HL-60/S4 (cell line): ENCODE results near the gene ZNF584.

Experiments
- in situ Hi-C: fragments of 300-500 bp; cut with MboI; formaldehyde crosslinking; loops from 2 replicates; pipeline ENCODE4 v1.14.3; 2022; ENCODE audit warnings: low sequenced_read_pairs

Gene ZNF584

DNA sequence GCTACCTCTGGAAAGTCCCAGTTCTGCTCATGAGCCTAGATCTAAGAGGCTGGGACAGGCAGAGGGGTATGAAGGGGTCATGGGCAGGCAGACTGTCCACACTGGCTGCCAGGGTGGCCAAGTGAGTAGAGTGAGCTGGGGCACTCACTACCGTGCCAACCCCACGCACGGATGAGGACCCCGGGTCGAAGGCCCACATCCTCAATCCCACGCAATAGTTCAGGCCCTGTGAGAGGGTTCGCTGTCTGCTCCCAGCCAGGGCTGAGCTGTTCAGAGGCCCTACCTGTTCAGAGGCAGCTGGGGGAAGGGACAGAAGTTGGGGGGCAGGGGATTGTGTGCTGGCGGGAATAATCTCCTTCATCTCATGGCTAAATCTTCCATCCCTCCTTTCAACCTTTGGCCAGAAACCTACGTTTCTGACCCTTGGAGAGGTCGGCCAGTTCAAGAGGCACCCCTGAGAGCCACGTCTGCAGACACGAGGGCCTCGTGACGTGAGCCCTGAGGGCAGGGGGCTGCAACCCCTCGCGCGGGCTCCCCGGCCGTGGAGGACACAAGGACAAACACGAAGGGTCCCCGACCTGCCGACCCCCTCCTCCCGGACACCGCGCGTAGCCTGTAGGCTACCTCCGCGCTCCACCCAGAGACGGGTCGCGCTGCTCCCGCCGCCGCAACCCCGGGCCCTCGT lies 22.4 kb upstream of the ZNF584 start:
- in situ Hi-C loops = no loop called here

DNA sequence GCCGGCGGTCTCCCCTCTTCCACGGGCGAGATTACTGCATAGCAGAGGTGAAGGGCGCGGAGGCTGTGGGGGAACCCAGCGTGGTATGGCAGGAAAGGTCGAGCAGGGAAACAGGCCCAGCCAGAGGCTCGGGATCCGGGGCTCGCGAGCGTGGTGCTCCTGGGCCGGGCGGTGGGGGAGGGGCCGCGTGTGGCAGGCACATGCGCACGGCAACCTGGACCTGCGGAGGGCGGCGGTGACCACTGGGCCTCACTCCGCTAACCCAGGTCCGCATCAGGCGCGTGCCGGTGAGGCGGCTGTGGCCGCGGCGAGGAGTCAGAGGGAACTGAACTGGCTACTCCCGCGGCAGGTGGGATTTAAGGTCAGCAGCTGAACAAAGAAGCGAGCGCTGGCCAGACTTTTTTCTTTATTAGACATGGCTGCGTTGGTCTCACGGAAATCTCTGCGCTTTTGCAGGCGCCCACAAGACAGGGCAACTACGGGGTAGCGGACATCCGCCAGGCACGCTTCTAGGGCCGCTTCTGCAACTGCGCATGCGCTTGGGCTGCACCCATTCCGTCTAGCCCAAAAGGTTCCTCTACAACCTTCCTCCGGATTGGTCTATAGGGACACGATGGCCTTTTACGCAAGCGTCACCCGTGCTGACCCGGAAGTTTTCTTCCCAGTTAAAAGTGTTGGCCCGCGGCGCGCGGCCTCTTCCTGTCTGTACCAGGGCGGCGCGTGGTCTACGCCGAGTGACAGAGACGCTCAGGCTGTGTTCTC lies 21.7 kb upstream of the ZNF584 start, which contains the start of gene RPS5:
Gene RPS5, plus strand, starts transcription at position 694 of the 762 bp plus-strand sequence. CDS start 869 bp downstream, outside the sequence.
- in situ Hi-C loops = no loop called here

DNA sequence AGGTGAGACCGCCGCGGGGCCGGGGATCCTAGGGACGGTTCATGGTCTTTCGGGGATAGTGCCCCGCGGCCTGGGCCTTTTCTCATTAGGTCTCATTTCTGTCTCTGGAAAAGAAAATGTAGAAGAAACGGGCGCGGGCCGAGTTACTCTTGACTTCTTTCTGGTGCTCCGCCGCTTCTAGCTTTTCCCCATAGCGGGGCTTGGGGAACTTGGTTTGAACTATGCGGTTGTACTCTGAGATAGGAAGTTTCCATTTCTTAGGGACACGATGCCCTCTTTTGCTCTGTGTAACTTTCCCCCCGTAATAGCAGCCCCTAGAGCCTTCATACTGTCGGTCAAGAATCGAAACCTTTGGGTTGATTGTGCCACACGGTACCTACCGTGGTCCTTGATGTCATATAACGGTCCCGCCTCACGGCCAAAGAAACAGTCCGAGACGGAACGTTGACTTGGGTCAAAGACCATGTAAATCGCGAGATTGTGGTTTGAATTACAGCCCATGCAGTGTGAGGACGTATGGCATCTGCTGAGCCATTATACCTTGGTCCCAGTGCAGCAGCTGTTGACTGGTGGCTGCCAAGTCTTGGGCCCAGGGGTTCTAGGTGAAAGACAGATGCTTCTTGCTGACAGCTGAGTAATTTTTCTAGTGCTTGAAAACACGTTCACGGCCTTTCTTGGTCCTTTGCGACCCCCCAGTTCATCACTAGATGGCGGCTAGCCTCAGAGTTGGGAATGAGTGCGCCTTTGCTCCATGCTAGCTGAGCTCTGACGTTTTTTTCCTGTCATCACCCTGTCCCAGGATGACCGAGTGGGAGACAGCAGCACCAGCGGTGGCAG lies 20.9 kb upstream of the ZNF584 start:
- in situ Hi-C loops = no loop called here

DNA sequence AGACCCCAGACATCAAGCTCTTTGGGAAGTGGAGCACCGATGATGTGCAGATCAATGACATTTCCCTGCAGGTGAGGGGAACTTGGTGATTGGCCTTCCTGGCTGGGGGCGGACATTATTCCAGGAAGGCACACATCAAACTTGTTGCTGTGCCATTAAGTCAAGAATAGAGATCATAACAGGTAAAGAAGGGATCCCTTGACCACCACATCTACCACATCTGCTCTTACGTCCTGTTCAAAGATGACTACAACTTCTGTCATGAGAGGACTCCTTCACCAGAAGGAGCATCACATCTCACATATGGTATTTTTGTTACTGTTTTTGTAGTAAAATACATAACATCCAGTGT lies 20.3 kb upstream of the ZNF584 start:
- in situ Hi-C loops = no loop called here

DNA sequence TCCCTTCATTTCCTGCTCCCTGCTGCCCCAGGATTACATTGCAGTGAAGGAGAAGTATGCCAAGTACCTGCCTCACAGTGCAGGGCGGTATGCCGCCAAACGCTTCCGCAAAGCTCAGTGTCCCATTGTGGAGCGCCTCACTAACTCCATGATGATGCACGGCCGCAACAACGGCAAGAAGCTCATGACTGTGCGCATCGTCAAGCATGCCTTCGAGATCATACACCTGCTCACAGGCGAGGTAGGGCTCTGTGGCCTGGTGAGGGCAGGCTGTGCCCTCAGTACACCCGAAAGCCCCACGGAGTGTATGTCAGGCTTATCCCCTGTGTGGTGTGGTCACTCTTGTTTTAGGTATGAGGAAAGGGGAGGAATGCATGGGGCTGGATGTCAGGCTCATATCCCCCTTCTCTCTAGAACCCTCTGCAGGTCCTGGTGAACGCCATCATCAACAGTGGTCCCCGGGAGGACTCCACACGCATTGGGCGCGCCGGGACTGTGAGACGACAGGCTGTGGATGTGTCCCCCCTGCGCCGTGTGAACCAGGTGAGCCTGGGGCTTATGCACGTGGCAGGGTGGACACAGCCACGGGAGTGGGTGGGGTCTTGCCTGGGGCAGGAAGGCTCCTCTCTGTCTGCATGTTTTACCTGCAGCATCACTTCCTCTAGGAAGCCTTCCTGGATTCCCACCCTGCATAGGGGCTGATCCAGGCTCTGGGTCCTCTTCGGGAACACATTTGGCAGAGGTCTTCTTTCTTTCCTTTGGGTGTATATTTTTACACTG lies 15.3 kb upstream of the ZNF584 start:
- in situ Hi-C loops = no loop called here

DNA sequence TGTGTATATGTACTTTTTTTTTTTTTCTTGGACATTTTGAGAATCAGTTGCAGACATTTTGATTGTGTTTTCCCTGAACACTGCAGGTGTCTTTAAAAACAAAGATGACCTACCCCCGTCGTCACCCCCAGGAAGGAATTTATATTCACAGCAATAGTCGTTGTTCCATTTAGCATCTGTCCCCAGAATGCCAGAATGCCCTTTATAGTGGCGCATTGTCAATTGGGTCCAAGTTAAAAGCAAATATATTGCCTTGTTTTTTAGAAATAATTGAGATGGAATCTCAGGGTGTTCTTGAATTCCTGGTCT lies 14.8 kb upstream of the ZNF584 start:
- in situ Hi-C loops = no loop called here

DNA sequence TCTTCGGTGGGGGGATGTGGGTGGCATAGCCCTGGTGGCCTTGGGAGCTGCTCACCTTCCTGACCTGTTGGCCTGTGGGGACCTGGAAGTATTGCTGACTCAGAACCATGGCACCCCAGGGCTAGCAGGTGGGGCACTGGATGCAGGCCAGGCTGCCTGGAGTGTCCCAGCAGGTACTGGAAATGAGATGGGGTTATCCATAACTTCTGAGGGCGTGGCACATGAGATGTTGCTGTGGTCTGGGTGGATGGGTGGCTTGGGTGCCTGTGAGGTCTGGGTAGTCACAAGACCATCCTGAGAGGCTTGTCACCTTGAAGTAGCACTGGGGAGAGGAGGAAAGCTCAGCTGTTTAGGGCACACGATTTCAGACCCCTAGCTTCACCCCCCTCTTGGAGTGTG lies 13.6 kb upstream of the ZNF584 start:
- in situ Hi-C loops = no loop called here

DNA sequence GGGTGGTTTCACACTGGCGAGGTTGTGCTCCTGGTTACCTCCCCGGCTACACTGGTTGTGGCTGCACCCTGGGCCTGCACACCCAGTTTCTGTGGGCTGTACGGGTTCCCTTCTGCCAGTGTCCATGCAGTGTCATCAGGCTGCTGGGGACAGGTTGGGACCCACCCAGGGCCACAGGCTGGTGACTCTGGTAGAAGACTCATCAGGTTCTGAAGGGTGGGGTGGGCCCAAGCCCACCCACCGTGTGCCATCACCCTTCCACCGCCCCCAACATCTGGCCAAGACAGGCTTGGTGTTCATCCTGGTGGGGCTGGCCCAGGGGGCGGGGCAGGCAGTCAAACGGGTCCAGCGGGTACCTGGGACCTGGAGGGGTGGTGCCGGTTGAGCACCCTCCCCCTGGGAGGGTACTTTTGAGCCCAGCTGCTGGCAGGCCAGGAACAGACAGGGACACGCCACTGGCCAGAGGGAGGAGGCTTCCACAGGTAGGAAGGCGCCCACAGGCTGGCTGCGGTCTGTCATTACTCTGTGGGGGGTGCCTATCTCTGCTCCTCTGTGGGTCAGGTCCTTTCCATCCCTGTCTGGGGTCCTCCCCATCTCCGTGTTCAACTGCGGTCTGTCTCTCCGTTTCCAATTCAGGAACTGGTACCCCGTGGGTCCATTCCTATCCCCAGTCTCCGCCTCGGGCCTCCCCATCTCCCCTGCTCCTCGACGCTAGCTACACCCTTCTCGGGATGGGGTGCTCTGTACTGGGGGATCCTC lies 13.1 kb upstream of the ZNF584 start, which contains the start of gene RNF225:
Gene RNF225, plus strand, starts transcription at position 437 of the 759 bp plus-strand sequence. CDS start 434 bp downstream, outside the sequence.
- in situ Hi-C loops = no loop called here

DNA sequence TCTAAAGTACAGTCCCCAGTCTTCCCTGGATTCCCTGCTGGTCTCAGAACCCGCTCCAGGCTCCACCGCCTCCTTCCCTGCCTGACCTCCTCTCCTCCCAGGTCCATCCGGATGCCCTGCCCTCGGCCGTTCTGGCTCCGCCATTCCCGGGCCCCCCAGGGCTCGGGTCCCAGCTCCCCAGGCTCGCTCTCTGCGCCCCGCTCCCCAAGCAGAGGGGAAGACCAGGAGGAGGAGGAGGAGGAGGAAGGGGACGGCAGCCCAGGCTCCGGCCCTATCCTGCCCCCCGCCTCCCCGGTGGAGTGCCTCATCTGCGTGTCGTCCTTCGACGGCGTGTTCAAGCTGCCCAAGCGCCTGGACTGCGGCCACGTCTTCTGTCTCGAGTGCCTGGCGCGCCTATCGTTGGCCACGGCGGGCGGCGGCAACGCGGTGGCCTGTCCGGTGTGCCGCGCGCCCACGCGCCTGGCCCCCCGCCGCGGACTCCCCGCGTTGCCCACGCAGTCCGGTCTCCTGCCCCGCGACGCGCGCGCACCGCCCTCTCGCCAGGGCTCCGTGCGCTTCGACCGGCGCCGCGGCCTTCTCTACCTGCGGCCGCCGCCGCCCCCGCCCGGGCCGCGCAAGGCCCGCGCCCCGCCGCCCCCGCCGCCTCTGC lies 12.3 kb upstream of the ZNF584 start:
- in situ Hi-C loops = no loop called here

DNA sequence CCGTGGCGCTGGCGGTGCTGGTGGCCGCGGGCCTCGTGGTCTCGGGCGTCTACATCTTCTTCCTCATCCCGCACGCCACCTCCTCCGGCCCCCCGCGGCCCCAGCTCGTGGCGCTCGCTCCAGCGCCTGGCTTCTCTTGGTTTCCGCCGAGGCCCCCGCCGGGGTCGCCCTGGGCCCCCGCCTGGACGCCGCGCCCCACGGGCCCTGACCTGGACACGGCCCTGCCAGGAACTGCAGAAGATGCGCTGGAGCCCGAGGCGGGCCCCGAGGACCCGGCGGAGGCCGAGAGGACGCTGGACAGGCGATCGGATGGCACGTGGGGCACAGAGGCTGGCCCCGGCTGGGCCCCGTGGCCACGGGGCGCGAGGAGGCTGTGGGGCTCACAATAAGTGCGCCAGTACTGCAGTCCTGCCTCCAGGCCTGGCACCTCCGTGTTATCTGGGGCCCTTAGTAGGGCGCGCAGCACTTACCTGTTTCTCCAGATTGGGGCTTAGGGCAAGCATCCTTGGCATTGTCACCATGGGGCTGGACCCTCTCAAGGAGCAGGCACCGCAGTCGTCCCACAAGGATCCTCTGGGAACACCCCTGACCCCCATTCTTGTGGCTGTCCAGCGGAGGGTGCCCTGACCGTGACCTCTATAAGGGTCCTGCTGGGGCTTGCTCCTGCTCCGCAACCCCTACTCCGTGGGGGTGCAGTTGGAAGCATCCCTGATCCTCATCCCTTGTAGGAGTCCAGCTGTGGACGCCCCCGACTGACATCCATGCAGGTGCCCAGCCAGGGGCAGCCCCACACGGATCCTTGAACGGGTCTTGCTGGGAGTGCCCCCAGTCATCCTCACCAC lies 11.5 kb upstream of the ZNF584 start:
- in situ Hi-C loops = no loop called here

DNA sequence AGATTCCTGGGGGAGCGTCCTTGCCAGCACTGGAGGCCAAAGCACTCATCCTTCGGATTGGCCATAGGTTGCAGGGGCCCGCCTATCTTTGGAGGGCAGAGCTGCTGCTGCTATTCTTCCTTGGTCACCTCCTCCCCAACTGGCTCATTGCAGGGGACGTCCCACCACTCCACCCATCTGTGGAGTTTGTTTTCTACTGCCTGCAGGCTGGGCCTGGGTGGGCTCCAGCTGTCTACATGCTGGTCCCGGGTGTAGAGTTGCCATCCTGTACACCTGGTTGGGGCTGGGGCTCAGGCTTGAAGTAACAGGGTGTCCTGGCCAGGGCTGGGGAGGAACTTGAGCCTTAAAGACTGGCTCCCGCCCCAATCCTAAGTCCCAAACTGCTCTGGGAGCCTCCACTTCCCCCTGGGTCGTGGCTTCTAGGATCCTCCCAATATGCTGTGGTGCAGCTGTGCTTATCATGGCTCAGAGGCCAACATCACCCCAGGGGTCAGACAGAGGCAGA lies 10.9 kb upstream of the ZNF584 start:
- in situ Hi-C loops = no loop called here

DNA sequence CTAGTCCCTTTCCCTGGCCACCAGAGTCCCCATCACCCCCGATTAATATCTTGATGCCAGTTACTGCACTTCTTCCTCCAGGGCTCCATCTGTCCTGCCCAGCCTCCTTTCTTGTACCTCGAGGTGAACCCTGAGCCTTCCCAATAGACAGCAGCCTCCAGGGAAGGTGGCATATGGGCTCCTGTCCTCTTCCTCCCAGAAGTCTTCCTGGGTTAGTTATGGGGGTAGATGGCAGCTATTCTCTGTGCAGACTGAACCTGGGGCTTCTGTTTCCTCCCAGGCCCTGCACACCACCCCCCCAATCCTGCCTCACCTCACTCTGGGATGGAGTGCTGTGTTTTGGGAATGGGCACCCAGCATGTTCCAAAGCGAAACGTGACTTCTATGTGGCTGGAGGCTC lies 10.4 kb upstream of the ZNF584 start:
- in situ Hi-C loops = no loop called here

DNA sequence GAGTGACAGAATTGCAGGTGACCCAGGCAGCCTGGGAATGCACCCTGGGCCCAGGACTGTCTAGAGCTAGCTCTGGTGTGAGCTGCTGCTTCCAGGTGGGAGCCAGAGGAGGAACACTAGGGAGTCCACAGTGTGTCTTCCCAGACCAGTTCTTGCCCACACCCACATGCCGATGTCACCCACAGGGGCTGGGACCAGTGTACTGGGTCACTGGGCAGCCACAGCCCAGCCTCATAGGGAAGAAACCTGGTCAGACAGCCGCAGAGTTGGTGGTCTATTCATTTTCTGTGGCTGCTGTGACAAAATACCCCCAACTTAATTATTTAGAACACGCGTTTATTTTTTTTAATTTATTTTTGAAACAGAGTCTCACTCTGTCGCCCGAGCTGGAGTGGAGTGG lies 9.9 kb upstream of the ZNF584 start:
- in situ Hi-C loops = no loop called here

DNA sequence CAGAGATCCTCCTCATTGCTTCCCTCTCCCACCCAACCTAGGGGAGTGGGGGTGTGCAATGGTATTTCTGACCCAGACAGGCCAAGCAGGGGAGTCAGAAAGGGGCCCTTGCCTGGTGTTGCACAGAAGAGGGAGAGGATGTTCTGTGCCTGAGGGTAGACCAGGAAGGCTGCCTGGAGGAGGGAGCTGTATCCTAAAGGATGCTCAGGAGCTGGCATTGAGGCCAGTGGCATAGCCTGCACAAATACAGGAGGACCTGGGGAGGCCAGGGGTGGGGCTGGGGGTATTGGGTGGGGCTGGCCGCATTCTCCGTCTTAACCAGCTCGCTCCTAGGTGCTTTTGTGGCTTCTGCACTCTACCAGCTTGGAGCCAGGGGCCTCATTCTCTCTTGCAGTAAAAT lies 8.5 kb upstream of the ZNF584 start:
- in situ Hi-C loops = no loop called here

DNA sequence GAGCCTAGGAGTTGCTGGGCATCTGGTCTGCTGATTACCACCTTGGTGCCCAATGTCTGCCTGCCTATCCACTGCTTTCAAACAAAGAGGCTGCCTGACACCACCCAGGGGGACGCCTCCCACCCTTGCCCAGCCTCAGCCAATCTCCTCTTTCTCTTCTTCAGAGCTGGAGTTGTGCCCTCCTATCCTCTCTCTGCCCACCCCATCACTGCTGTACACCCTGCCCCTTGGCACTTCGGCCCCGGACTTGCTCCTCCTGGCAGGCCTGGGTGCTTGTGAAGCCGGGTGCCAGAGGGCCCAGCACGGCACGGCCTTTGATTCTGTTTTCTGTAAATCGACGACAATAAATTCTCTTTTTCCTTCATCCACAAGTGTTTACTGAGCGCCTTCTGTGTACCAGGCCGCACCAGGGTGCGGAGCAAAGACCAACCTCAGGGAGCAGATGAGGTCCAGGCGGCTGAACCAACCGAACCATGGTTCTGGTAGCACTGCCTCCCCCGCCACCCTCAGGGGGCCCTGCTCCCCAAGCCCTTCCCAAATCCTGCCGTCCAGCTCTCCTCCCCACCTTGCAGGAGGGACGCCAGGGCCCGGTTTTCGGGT lies 8.0 kb upstream of the ZNF584 start:
- in situ Hi-C loops = no loop called here

DNA sequence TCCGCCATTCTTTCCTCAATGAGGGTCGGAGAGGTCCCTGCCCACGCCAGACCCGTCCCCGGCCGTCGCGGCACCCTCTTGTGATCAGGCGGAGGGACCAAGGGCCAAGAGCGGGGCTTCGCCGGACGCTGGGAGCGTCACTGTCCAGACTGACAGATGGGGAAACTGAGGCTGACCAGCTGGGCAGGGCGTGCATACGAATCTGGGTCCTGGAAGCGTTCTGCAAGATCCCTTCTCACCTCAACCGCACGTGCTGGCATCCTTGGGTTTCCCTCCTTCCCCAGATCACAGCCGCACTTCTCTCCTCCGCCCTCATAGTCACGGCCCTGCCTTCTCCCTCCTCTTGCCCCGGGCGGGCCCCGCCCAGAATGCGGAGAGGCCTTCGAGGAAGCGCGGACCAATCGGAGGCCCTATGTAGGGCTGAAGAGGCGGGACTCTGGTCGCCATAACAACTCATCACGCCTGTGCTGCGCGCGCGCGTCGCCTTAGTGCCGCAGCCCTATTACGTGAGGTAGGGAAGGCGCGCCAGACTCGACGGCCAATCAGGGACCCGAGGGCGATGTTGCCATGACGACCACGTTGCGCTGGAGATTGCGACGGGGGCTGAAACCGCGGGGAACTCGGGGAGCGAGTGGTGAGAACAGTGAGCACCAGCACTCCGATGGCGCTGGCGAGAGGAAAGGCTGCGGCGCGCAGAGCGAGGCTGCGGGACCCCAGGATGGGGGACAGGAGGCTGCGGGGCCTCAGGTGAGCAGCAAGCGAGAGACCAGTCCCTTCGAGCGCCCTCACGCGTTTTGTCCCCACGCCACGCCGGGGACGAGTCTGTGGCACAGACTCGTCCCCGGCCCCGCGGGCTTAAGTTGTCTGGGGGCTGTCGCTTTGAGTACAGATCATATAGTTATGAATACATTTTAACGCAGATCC lies 7.3 kb upstream of the ZNF584 start:
- in situ Hi-C loops = no loop called here

DNA sequence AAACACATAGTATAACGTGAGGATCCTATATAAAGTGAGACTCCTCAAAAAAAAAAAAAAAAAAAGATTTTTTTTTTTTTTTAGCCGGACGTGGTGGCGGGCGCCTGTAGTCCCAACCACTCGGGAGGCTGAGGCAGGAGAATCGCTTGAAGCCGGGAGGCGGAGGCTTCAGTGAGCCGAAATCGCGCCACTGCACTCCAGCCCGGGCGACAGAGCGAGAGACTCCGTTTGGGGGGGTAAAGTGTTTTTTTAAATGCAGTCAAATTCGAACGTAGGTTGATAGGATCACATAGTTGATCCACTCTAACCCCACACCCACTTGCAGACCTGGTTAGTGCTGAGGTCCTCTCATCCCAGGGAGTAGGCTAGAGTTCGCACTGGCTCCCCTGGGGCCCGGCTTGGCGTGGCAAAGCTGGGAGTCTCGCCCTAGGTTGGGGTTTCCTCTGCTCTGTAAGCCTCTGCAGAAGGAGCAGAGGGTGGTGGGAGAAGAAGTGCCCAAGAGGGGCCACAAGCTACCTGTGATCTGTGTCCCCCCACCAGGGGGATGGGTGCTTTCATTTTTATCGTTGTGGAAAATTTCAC lies 6.5 kb upstream of the ZNF584 start:
- in situ Hi-C loops = no loop called here
